Measurements from ENCODE around the gene TALDO1.

The TALDO1 gene

DNA sequence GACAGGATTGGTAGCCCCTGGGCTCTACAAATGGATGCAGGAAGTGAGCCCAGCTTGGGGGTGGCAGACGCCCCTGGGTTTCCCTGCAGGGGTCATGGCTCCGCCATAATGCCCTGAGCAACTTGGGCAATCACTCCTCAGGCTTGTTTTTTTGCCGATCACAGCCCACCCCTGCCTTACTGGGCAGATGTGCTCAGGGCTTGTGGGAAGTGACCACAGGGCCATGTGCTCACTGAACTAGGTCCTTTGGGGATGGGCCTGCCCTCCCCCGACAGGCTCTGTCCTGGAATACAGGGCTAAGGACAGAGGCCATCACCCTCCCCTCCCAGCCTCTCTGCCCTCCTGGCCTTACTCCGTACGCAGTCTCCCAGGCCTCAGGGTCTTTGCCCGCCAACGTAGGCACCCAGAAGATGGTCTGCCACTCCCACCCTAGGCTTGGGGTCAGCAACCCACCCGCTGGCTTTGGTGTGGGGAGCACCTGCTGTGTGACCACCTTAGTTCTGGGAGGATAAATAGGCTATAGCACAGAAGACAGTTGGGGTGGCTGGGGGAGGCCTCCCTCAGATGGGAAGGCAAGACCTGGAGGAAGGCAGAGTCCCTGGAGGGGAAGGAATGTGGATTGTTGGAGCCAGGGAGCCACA, 66.3 kb downstream of the TALDO1 start:
- Histone ChIP-seq H3K36me3 (peaks cover 26 to 35% (median 29%) of the 10 kb centered on the region in 3 donors), H3K27ac (no peak overlapping the region), H3K4me3 (no peak overlapping the region), H3K4me1 (peaks cover 0 to 30% (median 25%) of the 10 kb centered on the region in 4 donors), H3K27me3 (no peaks in the 10 kb centered on the region), H3K9me3 (no peaks in the 10 kb centered on the region)
- no peak for DNase-seq
- intact Hi-C loops (cut with DNase I; ENCODE audit: low total_unique reads), result no loop called here
- TF ChIP-seq, protein P1, sequence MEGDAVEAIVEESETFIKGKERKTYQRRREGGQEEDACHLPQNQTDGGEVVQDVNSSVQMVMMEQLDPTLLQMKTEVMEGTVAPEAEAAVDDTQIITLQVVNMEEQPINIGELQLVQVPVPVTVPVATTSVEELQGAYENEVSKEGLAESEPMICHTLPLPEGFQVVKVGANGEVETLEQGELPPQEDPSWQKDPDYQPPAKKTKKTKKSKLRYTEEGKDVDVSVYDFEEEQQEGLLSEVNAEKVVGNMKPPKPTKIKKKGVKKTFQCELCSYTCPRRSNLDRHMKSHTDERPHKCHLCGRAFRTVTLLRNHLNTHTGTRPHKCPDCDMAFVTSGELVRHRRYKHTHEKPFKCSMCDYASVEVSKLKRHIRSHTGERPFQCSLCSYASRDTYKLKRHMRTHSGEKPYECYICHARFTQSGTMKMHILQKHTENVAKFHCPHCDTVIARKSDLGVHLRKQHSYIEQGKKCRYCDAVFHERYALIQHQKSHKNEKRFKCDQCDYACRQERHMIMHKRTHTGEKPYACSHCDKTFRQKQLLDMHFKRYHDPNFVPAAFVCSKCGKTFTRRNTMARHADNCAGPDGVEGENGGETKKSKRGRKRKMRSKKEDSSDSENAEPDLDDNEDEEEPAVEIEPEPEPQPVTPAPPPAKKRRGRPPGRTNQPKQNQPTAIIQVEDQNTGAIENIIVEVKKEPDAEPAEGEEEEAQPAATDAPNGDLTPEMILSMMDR (IDR thresholded peaks at IDR 0.05), result no peak
